SK-N-MC (cell line): Measurements from ENCODE around the gene STH.

Experiments
- EZH2 ChIP-seq: fragments of 200-600 bp; sonication (generic); IDR thresholded peaks from one replicate; pipeline ENCODE4 v1.6.1; 2017; ENCODE audit warnings: antibody characterized with exemption
- POLR2AphosphoS5 ChIP-seq: IDR thresholded peaks from 2 replicates; pipeline ENCODE4 v1.6.1; 2012; ENCODE audit warnings: mild to moderate bottlenecking, low read depth, low read length, borderline replicate concordance

DNA sequence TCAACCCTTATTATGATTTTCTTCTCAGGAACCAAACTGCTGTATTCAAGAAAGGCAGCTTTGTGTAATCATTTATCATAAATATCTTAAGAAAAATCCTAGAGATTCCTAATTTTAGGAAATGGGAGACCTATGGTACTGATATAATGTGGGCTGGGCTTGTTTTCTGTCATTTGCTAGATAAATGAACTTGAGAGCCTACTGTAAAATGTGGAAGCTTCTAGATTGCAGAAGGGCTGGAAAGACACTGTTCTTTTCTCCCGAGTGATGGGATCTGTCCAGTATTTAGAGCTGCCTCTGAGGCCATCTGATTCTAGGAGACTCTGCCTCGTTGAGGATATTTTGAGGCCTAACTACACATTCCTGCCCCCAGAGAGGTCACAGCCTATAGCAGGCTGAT lies 19.9 kb upstream of the STH start:
- TF ChIP-seq EZH2 (no peak), POLR2AphosphoS5 (no peak)
